Immature natural killer cell (primary cell): ENCODE data around the gene ACTN3. TPM values are rescaled to one million over a fixed set of nuclear protein-coding genes. Genes with fewer than 3 reads are reported as not detected.

Experiments
- DNase-seq, 3 donors: peaks; one replicate each; pipeline ENCODE4 v3.0.0; 2022; ENCODE audit warnings: mixed read lengths in 1 of 3
- H3K27ac Mint-ChIP-seq, 6 donors: one replicate each; pipeline ENCODE4 v1.8.0; 2020; ENCODE audit warnings: mixed read lengths in 6 of 6, mild to moderate bottlenecking in 5 of 6, inconsistent platforms in 4 of 6, moderate library complexity in 3 of 6
- H3K27me3 Mint-ChIP-seq, 3 donors: one replicate each; pipeline ENCODE4 v1.8.0; 2020 to 2021; ENCODE audit warnings: low read depth in 3 of 3, mild to moderate bottlenecking in 3 of 3, mixed read lengths in 3 of 3, moderate library complexity in 3 of 3, inconsistent platforms in 1 of 3
- H3K36me3 Mint-ChIP-seq, 3 donors: one replicate each; pipeline ENCODE4 v1.8.0; 2020; ENCODE audit warnings: mixed read lengths in 3 of 3, inconsistent platforms in 2 of 3, mild to moderate bottlenecking in 2 of 3
- H3K4me1 Mint-ChIP-seq, 2 donors: one replicate each; pipeline ENCODE4 v1.8.0; 2020; ENCODE audit warnings: inconsistent platforms in 2 of 2, mild to moderate bottlenecking in 2 of 2, mixed read lengths in 2 of 2, moderate library complexity in 1 of 2
- H3K4me3 Mint-ChIP-seq, 5 donors: one replicate each; pipeline ENCODE4 v1.8.0; 2020; ENCODE audit warnings: mild to moderate bottlenecking in 5 of 5, mixed read lengths in 5 of 5, inconsistent platforms in 3 of 5, moderate library complexity in 3 of 5
- H3K9me3 Mint-ChIP-seq, 6 donors: one replicate each; pipeline ENCODE4 v1.8.0; 2020; ENCODE audit warnings: mild to moderate bottlenecking in 6 of 6, mixed read lengths in 6 of 6, inconsistent platforms in 4 of 6, moderate library complexity in 3 of 6
- polyA plus RNA-seq, 3 donors: library from polyadenylated mRNA; unstranded; fragments of 300-500 nt; fragmentation: Illumina TruSeq; gene quantifications; one replicate each; pipeline ENCODE4 v1.2.3, GENCODE V29; 2021

ACTN3 gene
- polyA plus RNA-seq, result under 1 TPM in 1 of 3 donors, not detected in 2; 0.07 TPM

- H3K36me3 Mint-ChIP-seq, result peaks cover 7 to 11% (median 10%) of the 10 kb centered on the region in 3 donors
- peak within 1 kb of the TSS; percentile 76 to 90 (median 82) for H3K27ac Mint-ChIP-seq
- peaks cover 39 to 42% of the 10 kb centered on the region in 2 donors for H3K4me1 Mint-ChIP-seq
- H3K9me3 Mint-ChIP-seq, result no peaks in the 10 kb centered on the region
- peaks cover 0 to 8% (median 6%) of the 10 kb centered on the region in 3 donors for H3K27me3 Mint-ChIP-seq
- peak in 1 of 3 donors; percentile 13 for DNase-seq
- H3K4me3 Mint-ChIP-seq, result peak within 1 kb of the TSS; percentile 86 to 92 (median 88)
Measured at GRCh38 chr11:66546368-66546965, at the start of gene ACTN3. ACTN3 (plus strand) TSS chr11:66546903; CDS start chr11:66546938, 35 bp downstream.

GRCh38 chr11:66497206-66497605 lies 49.5 kb upstream of the ACTN3 start:
- Mint-ChIP-seq H3K4me3 (no peak overlapping the region), H3K36me3 (peaks cover 6 to 23% (median 13%) of the 10 kb centered on the region in 3 donors), H3K27me3 (no peaks in the 10 kb centered on the region), H3K27ac (no peak overlapping the region), H3K9me3 (no peaks in the 10 kb centered on the region), H3K4me1 (no peaks in the 10 kb centered on the region)
- DNase-seq, result no peak

GRCh38 chr11:66498506-66498905 lies 48.2 kb upstream of the ACTN3 start:
- DNase-seq, result no peak
- Mint-ChIP-seq H3K36me3 (peaks cover 4 to 20% (median 8%) of the 10 kb centered on the region in 3 donors), H3K9me3 (no peaks in the 10 kb centered on the region), H3K4me3 (no peak overlapping the region), H3K27ac (no peak overlapping the region), H3K4me1 (no peaks in the 10 kb centered on the region), H3K27me3 (no peaks in the 10 kb centered on the region)

- Mint-ChIP-seq H3K9me3 (no peaks in the 10 kb centered on the region), H3K4me1 (peaks cover 3 to 5% of the 10 kb centered on the region in 2 donors), H3K27ac (no peak overlapping the region), H3K4me3 (no peak overlapping the region), H3K27me3 (peaks cover 0 to 2% (median 0%) of the 10 kb centered on the region in 3 donors), H3K36me3 (peaks cover 0 to 20% (median 8%) of the 10 kb centered on the region in 3 donors)
- DNase-seq, result no peak
Measured at GRCh38 chr11:66505276-66505816, 41.4 kb upstream of the ACTN3 start.

GRCh38 chr11:66509131-66509561 lies 37.6 kb upstream of the ACTN3 start:
- Mint-ChIP-seq H3K4me1 (peaks cover 14 to 17% of the 10 kb centered on the region in 2 donors), H3K36me3 (peaks cover 4 to 19% (median 4%) of the 10 kb centered on the region in 3 donors), H3K27me3 (peaks cover 0 to 2% (median 0%) of the 10 kb centered on the region in 3 donors), H3K27ac (no peak overlapping the region), H3K4me3 (peak overlapping the region in 1 of 5 donors; percentile 27), H3K9me3 (no peaks in the 10 kb centered on the region)
- DNase-seq, result no peak

- no peaks in the 10 kb centered on the region for H3K9me3 Mint-ChIP-seq
- peaks cover 14 to 17% of the 10 kb centered on the region in 2 donors for H3K4me1 Mint-ChIP-seq
- H3K4me3 Mint-ChIP-seq, result peak within 1 kb of the TSS; percentile 84 to 89 (median 88)
- H3K27ac Mint-ChIP-seq, result peak within 1 kb of the TSS; percentile 18 to 72 (median 56)
- peaks cover 0 to 2% (median 0%) of the 10 kb centered on the region in 3 donors for H3K27me3 Mint-ChIP-seq
- peaks cover 4 to 13% (median 4%) of the 10 kb centered on the region in 3 donors for H3K36me3 Mint-ChIP-seq
- DNase-seq, result peak; percentile 67 to 75 (median 71)
Measured at GRCh38 chr11:66510271-66510989, 36.3 kb upstream of the ACTN3 start, which contains the start of gene BBS1. BBS1 (plus strand) TSS chr11:66510635; CDS start chr11:66510660, 25 bp downstream.

GRCh38 chr11:66510990-66511339 lies 35.7 kb upstream of the ACTN3 start:
- peak overlapping the region; percentile 18 to 72 (median 56) for H3K27ac Mint-ChIP-seq
- peak overlapping the region; percentile 84 to 89 (median 88) for H3K4me3 Mint-ChIP-seq
- peaks cover 4 to 11% (median 4%) of the 10 kb centered on the region in 3 donors for H3K36me3 Mint-ChIP-seq
- no peaks in the 10 kb centered on the region for H3K9me3 Mint-ChIP-seq
- DNase-seq, result no peak
- H3K4me1 Mint-ChIP-seq, result peaks cover 14 to 17% of the 10 kb centered on the region in 2 donors
- H3K27me3 Mint-ChIP-seq, result peaks cover 0 to 2% (median 0%) of the 10 kb centered on the region in 3 donors

- no peak overlapping the region for H3K4me3 Mint-ChIP-seq
- H3K27ac Mint-ChIP-seq, result no peak overlapping the region
- no peaks in the 10 kb centered on the region for H3K9me3 Mint-ChIP-seq
- no peak for DNase-seq
- no peaks in the 10 kb centered on the region for H3K4me1 Mint-ChIP-seq
- H3K36me3 Mint-ChIP-seq, result peaks cover 23 to 46% (median 32%) of the 10 kb centered on the region in 3 donors
- H3K27me3 Mint-ChIP-seq, result peaks cover 0 to 2% (median 0%) of the 10 kb centered on the region in 3 donors
Measured at GRCh38 chr11:66523611-66524010, 23.1 kb upstream of the ACTN3 start.

- DNase-seq, result no peak
- peak overlapping the region in 1 of 6 donors; percentile 36 for H3K27ac Mint-ChIP-seq
- no peaks in the 10 kb centered on the region for H3K4me1 Mint-ChIP-seq
- peaks cover 0 to 4% (median 3%) of the 10 kb centered on the region in 3 donors for H3K27me3 Mint-ChIP-seq
- peaks cover 21 to 44% (median 30%) of the 10 kb centered on the region in 3 donors for H3K36me3 Mint-ChIP-seq
- no peak overlapping the region for H3K4me3 Mint-ChIP-seq
- no peaks in the 10 kb centered on the region for H3K9me3 Mint-ChIP-seq
Measured at GRCh38 chr11:66524304-66525040, 22.2 kb upstream of the ACTN3 start.

GRCh38 chr11:66529069-66529468 lies 17.6 kb upstream of the ACTN3 start:
- H3K9me3 Mint-ChIP-seq, result no peaks in the 10 kb centered on the region
- H3K4me3 Mint-ChIP-seq, result no peak overlapping the region
- H3K4me1 Mint-ChIP-seq, result peaks cover 0 to 15% of the 10 kb centered on the region in 2 donors
- H3K36me3 Mint-ChIP-seq, result peaks cover 6 to 21% (median 17%) of the 10 kb centered on the region in 3 donors
- no peak for DNase-seq
- H3K27ac Mint-ChIP-seq, result no peak overlapping the region
- H3K27me3 Mint-ChIP-seq, result peaks cover 0 to 4% (median 3%) of the 10 kb centered on the region in 3 donors

- H3K9me3 Mint-ChIP-seq, result no peaks in the 10 kb centered on the region
- H3K27ac Mint-ChIP-seq, result no peak overlapping the region
- H3K4me1 Mint-ChIP-seq, result peaks cover 0 to 15% of the 10 kb centered on the region in 2 donors
Measured at GRCh38 chr11:66529655-66530054, 17.0 kb upstream of the ACTN3 start.

GRCh38 chr11:66530927-66531709 lies 15.6 kb upstream of the ACTN3 start:
- DNase-seq, result no peak
- H3K4me1 Mint-ChIP-seq, result peaks cover 0 to 21% of the 10 kb centered on the region in 2 donors
- peak overlapping the region in 1 of 6 donors; percentile 76 for H3K27ac Mint-ChIP-seq
- no peaks in the 10 kb centered on the region for H3K9me3 Mint-ChIP-seq
- peaks cover 6 to 21% (median 16%) of the 10 kb centered on the region in 3 donors for H3K36me3 Mint-ChIP-seq
- no peak overlapping the region for H3K4me3 Mint-ChIP-seq
- peaks cover 0 to 4% (median 3%) of the 10 kb centered on the region in 3 donors for H3K27me3 Mint-ChIP-seq

More at GRCh38 chr11:66529655-66530054, 17.0 kb upstream of the ACTN3 start:
- Mint-ChIP-seq H3K27me3 (peaks cover 0 to 4% (median 3%) of the 10 kb centered on the region in 3 donors), H3K36me3 (peaks cover 6 to 18% (median 17%) of the 10 kb centered on the region in 3 donors), H3K4me3 (no peak overlapping the region)
- DNase-seq, result no peak
